Immature natural killer cell (primary cell): Measurements from ENCODE around the gene C14orf93. TPM values are rescaled to one million over a fixed set of nuclear protein-coding genes. Genes with fewer than 3 reads are reported as not detected.

Source experiments
- DNase-seq, 3 donors: peaks; one replicate each; pipeline ENCODE4 v3.0.0; 2022; ENCODE audit warnings: mixed read lengths in 1 of 3
- H3K27ac Mint-ChIP-seq, 6 donors: one replicate each; pipeline ENCODE4 v1.8.0; 2020; ENCODE audit warnings: mixed read lengths in 6 of 6, mild to moderate bottlenecking in 5 of 6, inconsistent platforms in 4 of 6, moderate library complexity in 3 of 6
- H3K27me3 Mint-ChIP-seq, 3 donors: one replicate each; pipeline ENCODE4 v1.8.0; 2020 to 2021; ENCODE audit warnings: low read depth in 3 of 3, mild to moderate bottlenecking in 3 of 3, mixed read lengths in 3 of 3, moderate library complexity in 3 of 3, inconsistent platforms in 1 of 3
- H3K36me3 Mint-ChIP-seq, 3 donors: one replicate each; pipeline ENCODE4 v1.8.0; 2020; ENCODE audit warnings: mixed read lengths in 3 of 3, inconsistent platforms in 2 of 3, mild to moderate bottlenecking in 2 of 3
- H3K4me1 Mint-ChIP-seq, 2 donors: one replicate each; pipeline ENCODE4 v1.8.0; 2020; ENCODE audit warnings: inconsistent platforms in 2 of 2, mild to moderate bottlenecking in 2 of 2, mixed read lengths in 2 of 2, moderate library complexity in 1 of 2
- H3K4me3 Mint-ChIP-seq, 5 donors: one replicate each; pipeline ENCODE4 v1.8.0; 2020; ENCODE audit warnings: mild to moderate bottlenecking in 5 of 5, mixed read lengths in 5 of 5, inconsistent platforms in 3 of 5, moderate library complexity in 3 of 5
- H3K9me3 Mint-ChIP-seq, 6 donors: one replicate each; pipeline ENCODE4 v1.8.0; 2020; ENCODE audit warnings: mild to moderate bottlenecking in 6 of 6, mixed read lengths in 6 of 6, inconsistent platforms in 4 of 6, moderate library complexity in 3 of 6
- polyA plus RNA-seq, 3 donors: library from polyadenylated mRNA; unstranded; fragments of 300-500 nt; fragmentation: Illumina TruSeq; gene quantifications; one replicate each; pipeline ENCODE4 v1.2.3, GENCODE V29; 2021

Gene C14orf93
- polyA plus RNA-seq, 3 donors from 2014 or later: 3.4 to 9.8 (median 5.0) TPM

DNA sequence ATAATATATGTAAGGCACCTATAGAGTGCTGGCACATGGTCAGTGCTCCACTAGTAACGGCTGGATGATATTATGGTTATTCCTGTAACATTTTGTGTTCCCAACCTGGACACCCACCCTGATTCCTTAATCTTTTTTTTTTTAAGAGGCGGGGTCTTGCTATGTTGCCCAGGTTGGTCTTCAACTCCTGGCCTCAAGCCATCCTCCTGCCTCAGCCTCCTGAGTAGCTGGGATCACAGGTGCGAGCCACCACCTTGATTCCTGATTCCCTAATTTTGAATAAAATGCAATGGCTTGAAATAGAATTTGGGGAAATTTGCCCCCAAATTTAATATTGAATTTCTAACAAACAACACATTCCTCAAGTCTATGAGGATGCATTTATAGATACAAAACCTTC lies 7.4 kb downstream of the C14orf93 start:
- DNase-seq: no peak
- Mint-ChIP-seq H3K9me3 (no peaks in the 10 kb centered on the region), H3K36me3 (peaks cover 4 to 6% (median 5%) of the 10 kb centered on the region in 3 donors), H3K27ac (no peak overlapping the region), H3K27me3 (peaks cover 5 to 9% (median 9%) of the 10 kb centered on the region in 3 donors), H3K4me3 (no peak overlapping the region), H3K4me1 (peaks cover 19 to 21% of the 10 kb centered on the region in 2 donors)

DNA sequence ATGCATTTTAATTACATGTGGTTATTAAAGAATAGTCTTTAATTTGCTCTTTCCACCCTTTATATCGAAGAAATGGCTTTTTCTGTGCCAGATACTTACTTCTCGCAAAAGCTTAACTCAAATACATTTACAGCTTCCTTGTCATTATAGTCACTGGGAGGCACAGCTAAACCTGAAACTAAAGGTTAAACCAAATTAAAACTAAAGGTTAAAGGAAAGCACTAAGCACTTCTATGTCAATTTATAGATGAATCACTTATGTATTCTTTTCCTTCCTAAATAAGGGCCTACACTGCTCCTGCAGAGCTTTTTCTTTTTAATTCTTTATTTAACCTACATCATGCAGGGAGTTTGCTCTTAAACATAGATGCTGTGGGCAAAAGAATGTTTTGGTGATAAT lies 9.1 kb downstream of the C14orf93 start:
- Mint-ChIP-seq H3K4me3 (no peak overlapping the region), H3K27me3 (peaks cover 0 to 4% (median 2%) of the 10 kb centered on the region in 3 donors), H3K36me3 (peaks cover 4 to 6% (median 5%) of the 10 kb centered on the region in 3 donors), H3K9me3 (no peaks in the 10 kb centered on the region), H3K4me1 (peaks cover 2 to 4% of the 10 kb centered on the region in 2 donors), H3K27ac (no peak overlapping the region)
- no peak for DNase-seq

DNA sequence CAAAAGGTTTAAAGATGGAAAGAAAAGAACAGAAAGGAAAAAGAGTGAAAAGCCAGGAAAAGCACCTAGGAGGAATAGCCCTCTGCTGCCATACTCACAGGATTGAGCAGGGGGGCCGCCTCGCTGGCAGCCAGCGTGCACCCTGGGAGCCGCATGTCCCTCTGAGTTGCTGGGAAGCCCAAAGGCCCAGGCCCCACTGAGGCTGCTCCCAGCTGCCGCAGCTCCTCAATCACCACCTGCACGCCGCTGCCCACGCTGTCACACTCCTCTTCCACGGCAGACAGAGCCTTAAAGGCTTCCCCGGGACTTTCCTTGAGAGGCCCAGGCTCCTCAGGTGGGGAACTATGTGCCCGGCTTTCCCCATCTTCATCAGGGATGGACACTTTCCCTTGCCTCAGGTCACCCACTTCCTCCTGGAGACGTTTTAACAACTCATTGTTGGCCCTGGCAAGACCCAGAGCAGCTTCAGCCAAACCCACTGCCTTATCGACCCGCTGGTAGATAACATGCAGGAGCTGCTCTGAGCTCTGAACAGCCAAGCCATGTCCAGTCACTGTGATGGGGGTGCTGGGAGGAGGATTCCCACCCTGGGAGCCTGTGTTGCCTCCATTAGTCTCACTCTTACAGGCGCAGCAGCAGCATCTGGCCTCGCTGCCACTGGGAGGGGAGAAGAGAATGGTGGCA lies 11.5 kb downstream of the C14orf93 start:
- no peak overlapping the region for H3K27ac Mint-ChIP-seq

DNA sequence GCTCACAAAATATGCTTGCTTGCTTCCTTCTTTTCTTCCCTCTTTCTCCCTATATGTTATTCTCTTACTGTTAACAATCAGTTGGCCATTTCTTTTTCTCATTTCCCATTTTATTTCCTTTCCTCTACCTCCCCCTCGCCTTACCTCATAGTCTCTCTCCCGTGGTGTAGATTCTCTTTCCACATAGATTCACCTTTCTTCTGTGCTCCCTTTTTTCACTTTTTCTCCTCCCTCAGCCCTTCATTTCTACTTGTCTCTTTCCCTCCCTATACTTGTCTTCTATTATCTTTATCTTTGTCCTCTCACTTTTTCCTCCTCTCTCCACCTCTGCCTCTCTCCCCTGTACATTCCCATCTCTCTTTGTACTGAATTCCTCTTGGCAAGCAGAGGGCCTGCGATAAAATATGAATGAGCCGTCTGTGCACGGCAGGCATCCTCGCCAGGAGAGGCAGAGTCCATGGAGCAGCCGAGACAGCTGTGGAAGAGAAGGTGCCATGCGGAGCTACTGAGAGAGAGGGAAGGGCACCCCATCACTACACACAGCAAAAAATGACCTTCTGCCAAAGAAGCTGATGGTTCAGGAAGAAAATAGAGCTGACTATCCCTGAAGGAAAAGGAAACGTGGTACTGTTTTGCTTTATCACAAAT lies 12.1 kb downstream of the C14orf93 start:
- no peak overlapping the region for H3K27ac Mint-ChIP-seq
- H3K27me3 Mint-ChIP-seq: peaks cover 0 to 2% (median 2%) of the 10 kb centered on the region in 3 donors
- H3K36me3 Mint-ChIP-seq: peaks cover 9 to 15% (median 11%) of the 10 kb centered on the region in 3 donors
- H3K4me1 Mint-ChIP-seq: peaks cover 0 to 1% of the 10 kb centered on the region in 2 donors
- no peaks in the 10 kb centered on the region for H3K9me3 Mint-ChIP-seq
- DNase-seq: no peak
- H3K4me3 Mint-ChIP-seq: no peak overlapping the region

More for the DNA sequence above, 11.5 kb downstream of the C14orf93 start:
- peaks cover 7 to 10% (median 9%) of the 10 kb centered on the region in 3 donors for H3K36me3 Mint-ChIP-seq
- peaks cover 0 to 1% of the 10 kb centered on the region in 2 donors for H3K4me1 Mint-ChIP-seq
- peaks cover 0 to 2% (median 2%) of the 10 kb centered on the region in 3 donors for H3K27me3 Mint-ChIP-seq
- no peak for DNase-seq
- H3K4me3 Mint-ChIP-seq: no peak overlapping the region
- no peaks in the 10 kb centered on the region for H3K9me3 Mint-ChIP-seq

DNA sequence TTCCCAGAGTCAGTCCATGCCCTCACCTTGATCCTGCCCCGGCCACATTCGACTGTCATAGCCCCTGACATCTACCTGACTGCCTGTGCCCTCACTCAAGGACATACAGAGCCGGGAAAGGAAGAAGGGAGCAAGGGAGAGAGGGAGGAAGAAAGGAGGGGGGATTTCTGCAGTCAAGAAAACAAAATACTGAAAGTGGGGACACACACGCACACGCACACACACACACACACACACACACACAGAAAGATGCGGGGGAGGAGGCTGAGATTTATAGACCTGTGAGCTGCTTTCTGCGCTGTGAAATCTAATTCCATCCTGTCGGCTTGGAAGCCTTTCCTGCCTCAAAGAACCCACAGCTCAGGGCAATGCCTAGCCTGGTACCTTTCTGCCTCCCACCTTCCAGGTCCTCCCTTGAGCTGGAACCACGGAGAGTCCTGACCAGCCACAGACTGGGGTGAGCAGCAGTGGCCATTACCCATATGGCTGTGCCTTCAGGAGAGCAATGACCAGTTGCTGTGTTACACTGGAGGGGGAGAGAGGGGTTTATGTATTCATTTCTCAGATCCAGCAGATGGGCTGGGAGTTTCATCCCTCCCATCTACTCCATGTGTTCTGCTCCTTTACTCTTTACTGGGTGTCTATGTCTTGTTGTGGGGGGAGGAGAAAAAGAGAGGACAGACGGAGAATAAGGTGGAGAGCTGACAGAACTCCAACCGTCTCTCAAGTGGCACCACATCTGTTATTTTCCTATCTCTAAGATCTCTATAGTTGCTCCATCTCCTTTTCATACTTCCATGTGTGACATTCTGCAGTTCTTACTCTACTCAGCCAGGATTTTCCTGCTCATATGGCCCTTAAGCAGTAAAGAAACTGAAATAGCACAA lies 12.9 kb downstream of the C14orf93 start:
- Mint-ChIP-seq H3K36me3 (peaks cover 9 to 15% (median 11%) of the 10 kb centered on the region in 3 donors), H3K27me3 (peaks cover 0 to 2% (median 2%) of the 10 kb centered on the region in 3 donors), H3K4me3 (no peak overlapping the region), H3K4me1 (peaks cover 0 to 1% of the 10 kb centered on the region in 2 donors), H3K27ac (no peak overlapping the region), H3K9me3 (no peaks in the 10 kb centered on the region)
- DNase-seq: no peak

DNA sequence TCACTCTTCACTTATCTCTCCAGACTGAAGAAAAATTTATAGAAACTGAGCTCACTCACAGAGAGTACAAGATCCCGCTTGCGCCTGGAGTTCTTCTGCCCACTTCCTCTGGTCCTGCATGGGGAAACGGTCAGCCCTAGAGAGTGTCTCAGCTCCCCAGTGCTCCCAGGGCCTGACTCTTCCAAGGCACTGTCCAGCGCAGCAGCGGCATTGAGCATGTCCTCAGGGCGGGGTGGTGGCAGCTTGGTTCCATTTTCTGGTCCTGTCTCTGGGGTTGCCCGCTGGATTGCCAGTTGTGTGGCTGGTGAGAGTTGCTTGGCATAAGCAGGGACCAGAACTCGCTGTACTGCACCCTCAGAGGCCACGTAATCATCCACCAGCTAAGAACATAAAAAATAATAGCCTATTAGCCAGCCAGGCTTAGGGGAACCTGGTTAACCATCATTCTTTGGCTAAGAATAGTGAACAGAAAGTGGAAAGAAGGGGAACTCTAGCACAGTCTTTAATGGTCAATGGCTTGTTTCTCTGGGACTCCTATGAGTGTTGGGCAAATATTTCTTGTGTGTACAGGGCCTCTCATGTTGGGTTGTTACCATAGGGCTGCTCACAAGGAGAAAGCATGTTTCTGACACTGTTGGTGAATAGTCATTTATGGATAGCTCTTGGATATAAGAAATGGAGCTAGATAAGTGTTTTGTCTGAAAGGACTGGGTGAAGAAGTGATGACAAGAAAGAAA lies 13.9 kb downstream of the C14orf93 start:
- Mint-ChIP-seq H3K4me1 (peaks cover 0 to 1% of the 10 kb centered on the region in 2 donors), H3K36me3 (peaks cover 9 to 19% (median 16%) of the 10 kb centered on the region in 3 donors), H3K27ac (no peak overlapping the region), H3K4me3 (no peak overlapping the region), H3K27me3 (peaks cover 0 to 2% (median 2%) of the 10 kb centered on the region in 3 donors), H3K9me3 (no peaks in the 10 kb centered on the region)
- DNase-seq: no peak

DNA sequence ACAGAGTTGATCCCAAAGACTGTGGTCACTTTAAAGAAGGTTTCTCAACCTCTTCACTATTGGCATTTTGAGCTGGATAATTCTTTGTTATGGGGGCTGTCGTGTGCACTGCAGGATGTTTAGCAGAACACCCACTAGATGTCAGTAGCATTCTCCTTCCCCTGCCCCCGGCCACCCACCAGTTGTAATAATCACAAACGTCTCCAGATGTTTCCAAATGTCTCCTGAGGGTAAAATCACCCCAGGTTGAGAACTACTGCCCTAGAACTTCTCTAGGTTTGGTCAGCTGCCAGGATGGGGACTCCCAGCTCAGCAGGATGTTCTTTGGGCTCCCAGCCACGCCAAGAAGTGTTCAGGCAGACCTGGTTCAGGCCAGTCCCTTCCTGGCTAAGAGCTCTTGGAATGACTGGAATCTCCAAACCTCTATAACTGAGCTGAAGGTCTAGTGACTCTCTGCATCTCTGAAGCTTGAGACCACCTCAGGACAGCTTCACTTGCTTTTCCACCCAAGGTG lies 15.1 kb downstream of the C14orf93 start:
- Mint-ChIP-seq H3K4me3 (no peak overlapping the region), H3K4me1 (peaks cover 0 to 1% of the 10 kb centered on the region in 2 donors), H3K36me3 (peaks cover 13 to 23% (median 19%) of the 10 kb centered on the region in 3 donors), H3K27me3 (peaks cover 0 to 2% (median 2%) of the 10 kb centered on the region in 3 donors), H3K27ac (no peak overlapping the region), H3K9me3 (no peaks in the 10 kb centered on the region)
- DNase-seq: peak in 1 of 3 donors; percentile 24

DNA sequence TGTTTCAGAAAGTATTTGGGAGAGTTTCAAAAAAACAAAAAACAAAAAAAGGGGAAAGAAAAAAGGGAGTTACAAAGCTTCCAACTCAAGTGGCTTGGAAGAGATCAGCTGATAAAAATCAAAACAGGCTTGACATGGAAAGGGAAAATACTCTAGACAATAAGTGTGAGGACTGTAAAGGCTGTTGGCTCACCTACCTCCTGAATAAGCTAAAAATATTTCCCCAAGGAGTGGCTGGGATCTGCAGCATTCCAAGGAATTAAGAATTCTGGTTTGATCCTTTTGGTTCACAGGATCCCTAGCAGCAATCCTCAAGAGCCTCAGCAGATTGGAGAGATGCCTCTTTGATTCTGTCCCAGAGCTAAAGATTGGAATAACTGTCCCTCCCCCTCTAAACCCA lies 16.4 kb downstream of the C14orf93 start:
- Mint-ChIP-seq H3K27me3 (peaks cover 0 to under 1% (median 0%) of the 10 kb centered on the region in 3 donors), H3K4me3 (no peak overlapping the region), H3K4me1 (peaks cover 0 to 1% of the 10 kb centered on the region in 2 donors), H3K9me3 (no peaks in the 10 kb centered on the region), H3K27ac (no peak overlapping the region), H3K36me3 (peaks cover 13 to 29% (median 28%) of the 10 kb centered on the region in 3 donors)
- DNase-seq: no peak

DNA sequence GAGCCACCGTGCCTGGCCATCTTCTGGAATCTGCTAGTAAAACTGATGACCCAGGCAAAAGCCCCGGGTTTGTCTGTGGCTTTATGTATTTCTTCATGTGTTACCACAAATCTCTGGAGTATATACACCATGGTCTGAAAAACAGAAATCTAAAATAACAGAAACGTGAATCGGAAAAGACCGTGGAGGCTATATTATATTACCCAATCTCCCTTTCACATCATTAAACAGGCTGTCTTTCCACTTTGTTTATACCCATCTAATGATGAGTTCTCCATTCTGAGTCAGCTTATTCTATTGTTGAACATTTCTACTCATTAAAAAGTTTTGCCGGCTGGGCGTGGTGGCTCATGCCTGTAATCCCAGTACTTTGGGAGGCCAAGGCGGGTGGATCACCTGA lies 18.1 kb downstream of the C14orf93 start:
- Mint-ChIP-seq H3K27ac (no peak overlapping the region), H3K36me3 (peaks cover 13 to 32% (median 29%) of the 10 kb centered on the region in 3 donors), H3K4me3 (no peak overlapping the region), H3K9me3 (no peaks in the 10 kb centered on the region), H3K4me1 (peaks cover 0 to 1% of the 10 kb centered on the region in 2 donors), H3K27me3 (no peaks in the 10 kb centered on the region)
- DNase-seq: no peak

DNA sequence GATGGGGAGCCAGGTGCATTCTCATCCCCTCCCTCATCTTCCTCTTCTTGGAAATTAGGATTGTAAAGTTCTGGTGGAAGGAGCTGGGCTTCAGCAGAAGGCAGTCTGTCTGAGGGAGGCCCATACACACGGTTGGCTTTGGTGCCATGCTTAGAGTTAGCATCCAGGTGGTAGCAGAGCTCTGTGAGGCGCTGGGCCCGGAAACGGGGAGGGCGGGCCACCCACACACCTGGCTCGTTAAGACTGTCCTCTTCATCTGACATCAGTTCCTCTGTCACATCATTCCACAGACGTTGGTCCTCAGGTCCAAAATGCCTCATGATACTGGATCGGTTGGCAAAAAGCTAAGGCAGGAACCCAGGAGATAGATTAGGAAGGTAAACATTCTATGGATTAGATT lies 22.7 kb downstream of the C14orf93 start:
- Mint-ChIP-seq H3K4me1 (no peaks in the 10 kb centered on the region), H3K9me3 (no peaks in the 10 kb centered on the region), H3K27me3 (no peaks in the 10 kb centered on the region), H3K27ac (no peak overlapping the region), H3K36me3 (peaks cover 8 to 25% (median 21%) of the 10 kb centered on the region in 3 donors), H3K4me3 (no peak overlapping the region)
- no peak for DNase-seq

DNA sequence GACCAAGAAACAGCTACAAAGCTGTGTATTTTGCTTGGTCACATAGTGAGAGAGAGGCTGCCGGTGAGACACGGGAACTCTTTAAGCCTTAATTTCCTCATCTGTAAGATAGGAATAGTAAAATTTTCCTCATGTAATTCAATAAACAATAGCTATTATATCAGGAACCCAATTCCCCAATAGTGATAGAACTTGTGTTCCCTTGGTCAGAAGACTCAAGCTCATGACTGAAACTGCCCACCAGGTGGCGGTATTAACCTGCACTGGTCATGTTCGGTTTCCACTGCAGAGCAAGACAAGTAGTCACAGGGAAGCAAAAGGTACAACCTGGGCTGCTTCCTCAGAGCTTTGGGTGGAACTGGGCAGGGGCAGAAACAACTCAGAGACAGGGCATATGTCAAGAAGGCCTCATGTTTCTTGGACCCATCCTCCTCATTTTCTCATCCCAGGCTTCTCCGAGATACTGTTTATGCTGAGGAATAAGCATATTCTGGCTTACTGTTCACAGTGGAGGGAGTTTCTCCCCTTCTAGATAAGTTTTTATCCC lies 23.4 kb downstream of the C14orf93 start:
- Mint-ChIP-seq H3K4me1 (no peaks in the 10 kb centered on the region), H3K9me3 (no peaks in the 10 kb centered on the region), H3K27ac (no peak overlapping the region), H3K27me3 (no peaks in the 10 kb centered on the region), H3K36me3 (peaks cover 8 to 21% (median 17%) of the 10 kb centered on the region in 3 donors), H3K4me3 (no peak overlapping the region)
- peak; percentile 74 to 79 (median 76) for DNase-seq

DNA sequence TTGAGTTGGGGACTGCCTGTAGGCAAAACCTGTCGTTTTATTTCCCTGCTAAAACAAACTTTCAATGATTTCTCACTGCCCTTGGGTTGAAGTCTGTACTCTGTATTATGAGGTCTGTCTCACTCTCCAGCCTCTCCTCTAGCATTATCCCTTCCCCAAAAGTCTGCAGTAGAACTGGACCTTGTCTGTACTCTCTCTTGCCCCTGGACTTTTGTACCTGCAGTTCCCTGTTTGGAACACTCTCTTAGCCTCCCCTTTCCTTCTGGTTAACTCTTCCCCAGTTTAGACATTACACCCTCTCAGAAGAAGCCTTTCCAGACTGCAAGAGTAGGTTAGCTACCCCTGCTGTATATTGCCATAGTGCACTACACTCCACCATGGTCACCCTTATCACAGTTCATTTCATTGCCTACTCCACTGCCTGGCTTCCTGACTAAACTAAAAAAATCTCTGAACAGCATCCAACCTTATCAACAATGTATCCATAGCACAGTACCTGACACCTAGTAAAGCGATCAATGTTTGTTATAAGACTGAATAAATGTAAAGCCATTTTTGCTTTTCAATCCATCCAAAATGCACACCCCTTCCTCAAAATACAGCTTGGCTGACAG lies 23.9 kb downstream of the C14orf93 start:
- H3K27ac Mint-ChIP-seq: no peak overlapping the region
- DNase-seq: no peak
- H3K36me3 Mint-ChIP-seq: peaks cover 8 to 21% (median 17%) of the 10 kb centered on the region in 3 donors
- H3K4me3 Mint-ChIP-seq: no peak overlapping the region
- H3K27me3 Mint-ChIP-seq: no peaks in the 10 kb centered on the region
- no peaks in the 10 kb centered on the region for H3K4me1 Mint-ChIP-seq
- H3K9me3 Mint-ChIP-seq: no peaks in the 10 kb centered on the region
